Large intestine (tissue), 12 donors: ENCODE measurements around the gene MIB1. TPM values are rescaled to one million over a fixed set of nuclear protein-coding genes. Genes with fewer than 3 reads are reported as not detected.
A peak's percentile ranks its signal among the peaks of the same experiment; 100 is the strongest.

Experiments
- DNase-seq, 2 donors: peaks; one replicate each; pipeline versions ENCODE4 v3.0.0 to v3.0.0-alpha.2; 2013
- H3K27ac ChIP-seq: one replicate; pipeline ENCODE4 v1.5.1; 2013; ENCODE audit warnings: low read length
- H3K27me3 ChIP-seq: 2 replicates; pipeline ENCODE4 v1.6.1; 2013; ENCODE audit warnings: low read length; ENCODE audit not compliant: control insufficient read depth, insufficient read depth
- H3K36me3 ChIP-seq: 2 replicates; pipeline ENCODE4 v1.6.1; 2013; ENCODE audit warnings: low read length; ENCODE audit not compliant: control insufficient read depth, insufficient read depth
- H3K4me1 ChIP-seq: one replicate; pipeline ENCODE4 v1.6.1; 2013; ENCODE audit warnings: low read length; ENCODE audit not compliant: control insufficient read depth, insufficient read depth
- H3K4me3 ChIP-seq: one replicate; pipeline ENCODE4 v1.5.1; 2013; ENCODE audit warnings: low read length
- H3K9me3 ChIP-seq: one replicate; pipeline ENCODE4 v1.6.1; 2013; ENCODE audit warnings: mild to moderate bottlenecking, low read depth, low read length, moderate library complexity; ENCODE audit not compliant: control insufficient read depth
- WGBS: methylation state at CpG from one replicate; pipeline ENCODE4 v1.1.5; 2013; ENCODE audit warnings: low lambda C conversion rate; ENCODE audit not compliant: insufficient coverage; 5-methylcytosine and 5-hydroxymethylcytosine counted together
- long read RNA-seq, 11 donors: transcript quantifications; one replicate each; lab custom pipeline, GENCODE V29; 2026
- polyA plus RNA-seq: library from polyadenylated mRNA; unstranded; fragments of 120-200 nt; gene quantifications from one replicate; pipeline ENCODE4 v1.2.1, GENCODE V29; 2013

MIB1 gene
- 25.4 TPM for polyA plus RNA-seq
- long read RNA-seq, donor 1, full-length matches to known transcripts = 2 of 2 reads
- long read RNA-seq, donor 1, partial matches to known transcripts = 0 of 2 reads
- long read RNA-seq, donor 1, other reads (novel, unspliced or antisense) = 0 of 2 reads
- long read RNA-seq, donor 2, full-length matches to known transcripts = 2 of 7 reads
- long read RNA-seq, donor 2, partial matches to known transcripts = 5 of 7 reads
- long read RNA-seq, donor 2, other reads (novel, unspliced or antisense) = 0 of 7 reads
- long read RNA-seq, donor 3 = 0 reads
- long read RNA-seq, donor 4, full-length matches to known transcripts = 1 of 1 reads
- long read RNA-seq, donor 4, partial matches to known transcripts = 0 of 1 reads
- long read RNA-seq, donor 4, other reads (novel, unspliced or antisense) = 0 of 1 reads
- long read RNA-seq, donor 5, full-length matches to known transcripts = 2 of 2 reads
- long read RNA-seq, donor 5, partial matches to known transcripts = 0 of 2 reads
- long read RNA-seq, donor 5, other reads (novel, unspliced or antisense) = 0 of 2 reads
- long read RNA-seq, donor 6, full-length matches to known transcripts = 1 of 1 reads
- long read RNA-seq, donor 6, partial matches to known transcripts = 0 of 1 reads
- long read RNA-seq, donor 6, other reads (novel, unspliced or antisense) = 0 of 1 reads
- long read RNA-seq, donor 7, full-length matches to known transcripts = 1 of 1 reads
- long read RNA-seq, donor 7, partial matches to known transcripts = 0 of 1 reads
- long read RNA-seq, donor 7, other reads (novel, unspliced or antisense) = 0 of 1 reads
- long read RNA-seq, donor 8, full-length matches to known transcripts = 2 of 2 reads
- long read RNA-seq, donor 8, partial matches to known transcripts = 0 of 2 reads
- long read RNA-seq, donor 8, other reads (novel, unspliced or antisense) = 0 of 2 reads
- long read RNA-seq, donor 9, full-length matches to known transcripts = 1 of 1 reads
- long read RNA-seq, donor 9, partial matches to known transcripts = 0 of 1 reads
- long read RNA-seq, donor 9, other reads (novel, unspliced or antisense) = 0 of 1 reads
- long read RNA-seq, donor 10 = 0 reads
- long read RNA-seq, donor 11 = 0 reads

- Histone ChIP-seq H3K36me3 (no peaks in the 10 kb centered on the region), H3K4me1 (peaks cover 10% of the 10 kb centered on the region), H3K9me3 (no peaks in the 10 kb centered on the region), H3K4me3 (peak within 1 kb of the TSS; percentile 93), H3K27ac (peak within 1 kb of the TSS; percentile 99), H3K27me3 (no peaks in the 10 kb centered on the region)
- DNase-seq = peak; percentile 98 to 99
- WGBS = no CpG with 5 or more reads among the region's 76 CpGs
These were observed at the start of gene MIB1 for GRCh38 chr18:21740538-21741311. Gene MIB1 (plus strand): TSS chr18:21740792. CDS start chr18:21741584, 792 bp downstream.

GRCh38 chr18:21693322-21693721 lies 47.3 kb upstream of the MIB1 start:
- no CpG with 5 or more reads among the region's 2 CpGs for WGBS
- Histone ChIP-seq H3K4me3 (no peak overlapping the region), H3K27ac (no peak overlapping the region), H3K27me3 (no peaks in the 10 kb centered on the region), H3K9me3 (peaks cover 5% of the 10 kb centered on the region), H3K4me1 (peaks cover 6% of the 10 kb centered on the region), H3K36me3 (peaks cover 9% of the 10 kb centered on the region)
- DNase-seq = no peak

GRCh38 chr18:21700528-21701075 lies 40.0 kb upstream of the MIB1 start:
- Histone ChIP-seq H3K4me1 (peaks cover 18% of the 10 kb centered on the region), H3K36me3 (peaks cover 5% of the 10 kb centered on the region), H3K4me3 (no peak overlapping the region), H3K27me3 (no peaks in the 10 kb centered on the region), H3K9me3 (no peaks in the 10 kb centered on the region), H3K27ac (peak overlapping the region; percentile 96)
- WGBS = no CpG with 5 or more reads among the region's 6 CpGs
- no peak for DNase-seq

- no CpG with 5 or more reads among the region's 2 CpGs for WGBS
- Histone ChIP-seq H3K36me3 (peaks cover 5% of the 10 kb centered on the region), H3K9me3 (peaks cover 5% of the 10 kb centered on the region), H3K27me3 (no peaks in the 10 kb centered on the region), H3K4me3 (no peak overlapping the region), H3K4me1 (peaks cover 18% of the 10 kb centered on the region), H3K27ac (peak overlapping the region; percentile 96)
- DNase-seq = peak; percentile 47 to 57
These were observed 39.0 kb upstream of the MIB1 start for GRCh38 chr18:21701621-21702020.

GRCh38 chr18:21702602-21703001 lies 38.0 kb upstream of the MIB1 start:
- H3K27ac ChIP-seq = peak overlapping the region; percentile 96
- H3K4me3 ChIP-seq = peak overlapping the region; percentile 88
- peaks cover 7% of the 10 kb centered on the region for H3K9me3 ChIP-seq
- peak in 1 of 2 donors; percentile 24 for DNase-seq
- 80% methylated on average over 3 of the region's 5 CpGs for WGBS
- H3K36me3 ChIP-seq = peaks cover 5% of the 10 kb centered on the region
- peaks cover 12% of the 10 kb centered on the region for H3K4me1 ChIP-seq
- H3K27me3 ChIP-seq = no peaks in the 10 kb centered on the region

- H3K27me3 ChIP-seq = no peaks in the 10 kb centered on the region
- no CpG with 5 or more reads among the region's 17 CpGs for WGBS
- H3K27ac ChIP-seq = peak overlapping the region; percentile 96
- H3K9me3 ChIP-seq = peaks cover 7% of the 10 kb centered on the region
- peak overlapping the region; percentile 88 for H3K4me3 ChIP-seq
- peaks cover 5% of the 10 kb centered on the region for H3K36me3 ChIP-seq
- H3K4me1 ChIP-seq = peaks cover 12% of the 10 kb centered on the region
- DNase-seq = peak in 1 of 2 donors; percentile 70
These were observed 37.3 kb upstream of the MIB1 start for GRCh38 chr18:21703241-21703820.

GRCh38 chr18:21704603-21705364 lies 35.8 kb upstream of the MIB1 start, which contains the start of gene ABHD3:
Gene ABHD3 (minus strand): TSS chr18:21704774. CDS start chr18:21704665, 109 bp downstream.
- peaks cover 7% of the 10 kb centered on the region for H3K9me3 ChIP-seq
- peak within 1 kb of the TSS; percentile 88 for H3K4me3 ChIP-seq
- H3K4me1 ChIP-seq = peaks cover 8% of the 10 kb centered on the region
- peaks cover 3% of the 10 kb centered on the region for H3K36me3 ChIP-seq
- WGBS = no CpG with 5 or more reads among the region's 60 CpGs
- no peaks in the 10 kb centered on the region for H3K27me3 ChIP-seq
- peak; percentile 91 to 95 for DNase-seq
- peak within 1 kb of the TSS; percentile 96 for H3K27ac ChIP-seq

- Histone ChIP-seq H3K4me3 (no peak overlapping the region), H3K27me3 (no peaks in the 10 kb centered on the region), H3K27ac (no peak overlapping the region), H3K36me3 (peaks cover 3% of the 10 kb centered on the region), H3K4me1 (peaks cover 8% of the 10 kb centered on the region), H3K9me3 (peaks cover 7% of the 10 kb centered on the region)
- no CpG with 5 or more reads among the region's 28 CpGs for WGBS
- DNase-seq = no peak
These were observed 34.2 kb upstream of the MIB1 start for GRCh38 chr18:21706386-21706865.
